ENCODE data around the gene MINDY4. TPM values are rescaled to one million over a fixed set of nuclear protein-coding genes. Genes with fewer than 3 reads are reported as not detected.
"Not testable (repeated sequence)": the region's sequence is repeated elsewhere in the genome, so short reads cannot be mapped to it uniquely, and the experiment has no call there.

Gene MINDY4
- polyA plus RNA-seq, 1 experiment: 2.3 TPM

GRCh38 chr7:30829471-30829870 is 58.3 kb downstream of the MINDY4 start:
- CTCF ChIA-PET: interaction anchor here (0.5 kb wide), 1 partner anchor 251 kb away, joined by 3 read pairs; no protein-coding TSS in a partner anchor
- TF ChIP-seq, protein P1, sequence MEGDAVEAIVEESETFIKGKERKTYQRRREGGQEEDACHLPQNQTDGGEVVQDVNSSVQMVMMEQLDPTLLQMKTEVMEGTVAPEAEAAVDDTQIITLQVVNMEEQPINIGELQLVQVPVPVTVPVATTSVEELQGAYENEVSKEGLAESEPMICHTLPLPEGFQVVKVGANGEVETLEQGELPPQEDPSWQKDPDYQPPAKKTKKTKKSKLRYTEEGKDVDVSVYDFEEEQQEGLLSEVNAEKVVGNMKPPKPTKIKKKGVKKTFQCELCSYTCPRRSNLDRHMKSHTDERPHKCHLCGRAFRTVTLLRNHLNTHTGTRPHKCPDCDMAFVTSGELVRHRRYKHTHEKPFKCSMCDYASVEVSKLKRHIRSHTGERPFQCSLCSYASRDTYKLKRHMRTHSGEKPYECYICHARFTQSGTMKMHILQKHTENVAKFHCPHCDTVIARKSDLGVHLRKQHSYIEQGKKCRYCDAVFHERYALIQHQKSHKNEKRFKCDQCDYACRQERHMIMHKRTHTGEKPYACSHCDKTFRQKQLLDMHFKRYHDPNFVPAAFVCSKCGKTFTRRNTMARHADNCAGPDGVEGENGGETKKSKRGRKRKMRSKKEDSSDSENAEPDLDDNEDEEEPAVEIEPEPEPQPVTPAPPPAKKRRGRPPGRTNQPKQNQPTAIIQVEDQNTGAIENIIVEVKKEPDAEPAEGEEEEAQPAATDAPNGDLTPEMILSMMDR (IDR thresholded peaks at IDR 0.05; ENCODE audit: insufficient read depth, low read depth, low read length): no peak
- H3K27me3 ChIP-seq (ENCODE audit: control insufficient read depth, insufficient read depth, low read length): no peaks in the 10 kb centered on the region
- H3K4me3 ChIP-seq (ENCODE audit: low read depth, low read length): no peak overlapping the region
- POLR2A ChIA-PET: no interaction called here
- DNase-seq (ENCODE audit: low read depth): no peak
- H3K36me3 ChIP-seq (ENCODE audit: control insufficient read depth, insufficient read depth, low read length): no peaks in the 10 kb centered on the region

- DNase-seq (ENCODE audit: low read depth): no peak
- H3K36me3 ChIP-seq (ENCODE audit: control insufficient read depth, insufficient read depth, low read length): no peaks in the 10 kb centered on the region
- TF ChIP-seq, protein P1 (IDR thresholded peaks at IDR 0.05; ENCODE audit: insufficient read depth, low read depth, low read length): no peak
- POLR2A ChIA-PET: no interaction called here
- no peak overlapping the region for H3K4me3 ChIP-seq (ENCODE audit: low read depth, low read length)
- CTCF ChIA-PET: no interaction called here
- no peaks in the 10 kb centered on the region for H3K27me3 ChIP-seq (ENCODE audit: control insufficient read depth, insufficient read depth, low read length)
These were observed 60.0 kb downstream of the MINDY4 start for GRCh38 chr7:30831227-30831626.

DNA sequence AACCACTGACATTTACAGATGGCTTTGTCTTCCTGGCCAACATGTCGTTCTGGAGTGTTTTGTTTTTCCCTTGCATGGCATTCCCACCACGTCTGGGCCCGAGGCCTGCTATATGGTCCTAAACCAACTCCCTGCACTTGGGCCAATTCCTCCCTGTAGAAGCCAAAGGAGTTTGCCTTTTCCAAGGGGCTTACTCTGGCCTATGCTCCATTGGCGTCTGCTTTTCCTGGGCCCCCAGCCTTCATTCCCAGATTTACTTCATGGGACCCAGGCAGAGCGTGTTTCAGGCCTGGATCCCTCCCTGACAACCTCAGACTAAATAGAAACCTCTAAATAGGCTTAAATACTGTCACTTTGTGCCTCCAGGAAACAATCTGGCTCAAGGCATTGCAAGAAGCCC is 60.7 kb downstream of the MINDY4 start:
- POLR2A ChIA-PET: no interaction called here
- CTCF ChIA-PET: no interaction called here

GRCh38 chr7:30834017-30834674 is 62.9 kb downstream of the MINDY4 start:
- H3K27me3 ChIP-seq (ENCODE audit: control insufficient read depth, insufficient read depth, low read length); CTCF ChIA-PET; H3K36me3 ChIP-seq (ENCODE audit: control insufficient read depth, insufficient read depth, low read length); H3K4me3 ChIP-seq (ENCODE audit: low read depth, low read length); DNase-seq (ENCODE audit: low read depth); POLR2A ChIA-PET: not testable (repeated sequence)

More for the DNA sequence above, 60.7 kb downstream of the MINDY4 start:
- TF ChIP-seq, protein P1 (IDR thresholded peaks at IDR 0.05; ENCODE audit: insufficient read depth, low read depth, low read length): no peak
- DNase-seq (ENCODE audit: low read depth): no peak
- H3K4me3 ChIP-seq (ENCODE audit: low read depth, low read length): no peak overlapping the region
- H3K27me3 ChIP-seq (ENCODE audit: control insufficient read depth, insufficient read depth, low read length): no peaks in the 10 kb centered on the region
- H3K36me3 ChIP-seq (ENCODE audit: control insufficient read depth, insufficient read depth, low read length): no peaks in the 10 kb centered on the region

- TF ChIP-seq, protein P1 (IDR thresholded peaks at IDR 0.05; ENCODE audit: insufficient read depth, low read depth, low read length): no peak
- H3K4me3 ChIP-seq (ENCODE audit: low read depth, low read length): no peak overlapping the region
- ChIA-PET CTCF (no interaction called here), POLR2A (no interaction called here)
- no peaks in the 10 kb centered on the region for H3K36me3 ChIP-seq (ENCODE audit: control insufficient read depth, insufficient read depth, low read length)
- no peaks in the 10 kb centered on the region for H3K27me3 ChIP-seq (ENCODE audit: control insufficient read depth, insufficient read depth, low read length)
- no peak for DNase-seq (ENCODE audit: low read depth)
These were observed 64.2 kb downstream of the MINDY4 start for GRCh38 chr7:30835396-30835915.

DNA sequence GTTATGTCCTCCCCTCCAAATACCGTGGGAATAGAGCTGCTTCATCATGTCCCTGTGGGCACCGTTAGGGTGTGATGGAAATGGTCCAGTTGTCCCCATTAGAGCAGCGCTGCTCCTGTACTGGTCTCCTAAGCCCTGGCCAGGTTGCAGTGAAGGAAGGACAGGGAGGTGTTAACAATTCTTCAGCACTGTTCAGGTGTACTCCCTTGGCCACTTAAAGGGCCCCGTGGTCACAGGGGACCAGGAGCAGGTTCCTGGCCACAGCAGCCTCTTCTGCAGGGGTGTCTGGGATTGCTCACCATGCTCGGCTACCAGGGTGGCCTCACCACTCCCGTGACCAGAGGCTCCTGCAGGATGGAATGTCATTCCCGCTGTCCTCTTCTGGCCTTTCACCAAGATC is 65.8 kb downstream of the MINDY4 start:
- H3K27me3 ChIP-seq (ENCODE audit: control insufficient read depth, insufficient read depth, low read length): no peaks in the 10 kb centered on the region
- TF ChIP-seq, protein P1 (IDR thresholded peaks at IDR 0.05; ENCODE audit: insufficient read depth, low read depth, low read length): no peak
- ChIA-PET CTCF (no interaction called here), POLR2A (no interaction called here)
- DNase-seq (ENCODE audit: low read depth): no peak
- H3K4me3 ChIP-seq (ENCODE audit: low read depth, low read length): no peak overlapping the region
- H3K36me3 ChIP-seq (ENCODE audit: control insufficient read depth, insufficient read depth, low read length): no peaks in the 10 kb centered on the region

Data from BJ (cell line).